ENCODE data around the gene PSMA6. TPM values are rescaled to one million over a fixed set of nuclear protein-coding genes. Genes with fewer than 3 reads are reported as not detected.

The PSMA6 gene
- total and polyA plus RNA-seq, 2 of the 8 experiments (the other 6 are each of a cell fraction or from before 2014, with no cell fraction given), result 180 to 238 TPM

GRCh38 chr14:35284506-35284905 is 7.7 kb upstream of the PSMA6 start:
- no peak overlapping the region for H2BK120ac ChIP-seq (replicated peaks; ENCODE audit: low read depth, low read length)
- no peak overlapping the region for H3K14ac ChIP-seq (ENCODE audit: insufficient read length)

More at GRCh38 chr14:35284506-35284905, 7.7 kb upstream of the PSMA6 start:
- Histone ChIP-seq H3K23me2 (ENCODE audit: low read depth, low read length) (no peaks in the 10 kb centered on the region), H2AFZ (ENCODE audit: low read length) (no peak overlapping the region), H2BK15ac (ENCODE audit: low read length) (no peak overlapping the region), H3K36me3 (ENCODE audit: control insufficient read depth in 2 of 4, insufficient read depth in 4 of 4, low read length in 3 of 4) (no peaks in the 10 kb centered on the region), H2BK5ac (ENCODE audit: low read depth, low read length) (no peak overlapping the region), H3K4ac (replicated peaks; ENCODE audit: insufficient read length, low read depth, low read length) (no peak overlapping the region), H3K27me3 (replicated peaks in 1 of 4; ENCODE audit: control insufficient read depth in 3 of 4, extremely low read depth in 1 of 4, insufficient read depth in 3 of 4, low read length in 3 of 4) (no peaks in the 10 kb centered on the region), H2BK12ac (ENCODE audit: low read depth, low read length) (no peak overlapping the region), H3K27ac (ENCODE audit: low read depth, low read length) (no peak overlapping the region), H3K9me3 (ENCODE audit: insufficient read depth in 2 of 2, low read depth in 1 of 2, low read length in 1 of 2) (no peaks in the 10 kb centered on the region), H3K4me2 (ENCODE audit: insufficient read depth in 1 of 2, low read depth in 2 of 2, low read length in 2 of 2) (no peak overlapping the region), H4K8ac (ENCODE audit: extremely low read depth, insufficient read depth, low read length) (no peak overlapping the region), H3K79me1 (ENCODE audit: low read depth, low read length) (no peaks in the 10 kb centered on the region), H3K18ac (ENCODE audit: extremely low read depth, low read length) (no peak overlapping the region), H3K79me2 (ENCODE audit: control insufficient read depth in 1 of 2, insufficient read depth in 2 of 2, low read length in 2 of 2) (no peaks in the 10 kb centered on the region), H3K4me3 (ENCODE audit: extremely low read depth in 1 of 4, insufficient read depth in 2 of 4, low read depth in 3 of 4, low read length in 4 of 4) (no peak overlapping the region), H3K4me1 (replicated peaks in 1 of 4; ENCODE audit: control insufficient read depth in 3 of 4, insufficient read depth in 4 of 4, low read length in 3 of 4) (no peaks in the 10 kb centered on the region), H3K9ac (replicated peaks in 1 of 4; ENCODE audit: extremely low read depth in 1 of 4, low read depth in 3 of 4, low read length in 3 of 4) (no peak overlapping the region), H2AK5ac (ENCODE audit: low read depth, low read length) (no peak overlapping the region), H2BK20ac (ENCODE audit: low read length) (no peak overlapping the region; the same call in 1 of the 2 replicates), H3K56ac (replicated peaks; ENCODE audit: insufficient read length, low read depth, low read length) (no peak overlapping the region), H4K91ac (replicated peaks; ENCODE audit: insufficient read length, low read length) (no peak overlapping the region), H3K23ac (ENCODE audit: insufficient read length) (no peak overlapping the region), H4K20me1 (replicated peaks in 1 of 2; ENCODE audit: control insufficient read depth in 1 of 2, insufficient read depth in 2 of 2, low read length in 2 of 2) (no peaks in the 10 kb centered on the region), H4K5ac (ENCODE audit: insufficient read length, low read depth, low read length) (no peak overlapping the region)
- no peak for FAIRE-seq
- no peak for DNase-seq (ENCODE audit: low read depth in 1 of 2, low spot score in 2 of 2)
- TF ChIP-seq EGR1 (IDR thresholded peaks at IDR 0.05; ENCODE audit: borderline replicate concordance, low read depth, low read length) (no peak), POLR2AphosphoS5 (IDR thresholded peaks at IDR 0.05; ENCODE audit: low read depth, low read length) (no peak)
- 100% methylated on average over 2 of the region's 2 CpGs; no CpG with 5 or more reads in 1 of the 2 experiments for WGBS, 2 experiments (ENCODE audit: extremely low coverage in 1 of 2, insufficient coverage in 1 of 2, insufficient read length in 1 of 2, insufficient replicate concordance in 2 of 2, low coverage in 1 of 2, low lambda C conversion rate in 2 of 2, missing lambda C conversion rate in 1 of 2)
- ChIA-PET CTCF (ENCODE audit: partially characterized antibody) (interaction anchor here (0.6 kb wide), 1 partner anchor 15 kb away, joined by 3 read pairs; no protein-coding TSS in a partner anchor), POLR2A (ENCODE audit: partially characterized antibody) (interaction anchor here (0.9 to 2.5 kb wide), 3 partner anchors 8 to 301 kb away, joined by 4 to 13 read pairs (median 5); partner anchors contain the start of genes NFKBIA, PSMA6 and SRP54)
